PC-3 (cell line): Measurements from ENCODE around the gene SERHL2.

Experiments
- CTCF ChIP-seq: fragments of 300-600 bp; sonication (generic); conservative IDR thresholded peaks from 2 replicates; pipeline ENCODE4 v1.5.1; 2017; ENCODE audit warnings: antibody characterized with exemption, low read depth, mild to moderate bottlenecking, low read length
- EZH2phosphoT487 ChIP-seq: fragments of 300-600 bp; sonication (generic); IDR thresholded peaks from 2 replicates; pipeline ENCODE4 v1.6.1; 2018; ENCODE audit warnings: mild to moderate bottlenecking, antibody characterized with exemption, low read length, borderline replicate concordance

- no peak for TF ChIP-seq CTCF
- TF ChIP-seq EZH2phosphoT487: no peak
Observed at GRCh38 chr22:42603427-42603826, 49.7 kb downstream of the SERHL2 start.
